Omental fat pad (tissue), 4 donors: Measurements from ENCODE around the gene MAPK14. TPM values are rescaled to one million over a fixed set of nuclear protein-coding genes. Genes with fewer than 3 reads are reported as not detected.

Experiments
- ATAC-seq: fragments of 150-250 bp; one replicate; pipeline ENCODE4 v1.9.1; 2016; ENCODE audit warnings: mild to moderate bottlenecking, moderate library complexity; ENCODE audit not compliant: low FRiP score
- DNase-seq: peaks from one replicate; pipeline ENCODE4 v3.0.0-alpha.2; 2019; ENCODE audit warnings: low spot score
- CTCF ChIP-seq, 3 donors: fragments of 450-650 bp; IDR thresholded peaks; one replicate each; pipeline ENCODE4 v1.5.1; 2016 to 2017; ENCODE audit warnings: antibody characterized with exemption in 3 of 3, mild to moderate bottlenecking in 3 of 3, moderate library complexity in 2 of 3
- total RNA-seq, 4 donors: library from RNA; depleted of rRNA; stranded (reverse); fragments of >200 nt; gene quantifications; one replicate each; pipeline ENCODE4 v1.1.0, GENCODE V29; 2016

Gene MAPK14
- total RNA-seq, 4 donors from 2014 or later: 91.9 to 133 (median 117) TPM

- ATAC-seq: no peak
- no peak for DNase-seq
- TF ChIP-seq CTCF (IDR thresholded peaks at IDR 0.05): no peak
These were observed 90.3 kb downstream of the MAPK14 start for GRCh38 chr6:36117658-36118549.

- TF ChIP-seq CTCF (IDR thresholded peaks at IDR 0.05): no peak
- DNase-seq (no peak), ATAC-seq (no peak)
These were observed 91.0 kb downstream of the MAPK14 start for GRCh38 chr6:36118550-36119107.

GRCh38 chr6:36119209-36119608 lies 91.6 kb downstream of the MAPK14 start:
- ATAC-seq (no peak), DNase-seq (no peak)
- no peak for TF ChIP-seq CTCF (IDR thresholded peaks at IDR 0.05)

GRCh38 chr6:36120018-36120417 lies 92.4 kb downstream of the MAPK14 start:
- TF ChIP-seq CTCF (IDR thresholded peaks at IDR 0.05): no peak
- ATAC-seq (no peak), DNase-seq (no peak)

- DNase-seq: no peak
- TF ChIP-seq CTCF (IDR thresholded peaks at IDR 0.05): no peak
- ATAC-seq: no peak
These were observed 92.9 kb downstream of the MAPK14 start for GRCh38 chr6:36120539-36120938.

- no peak for TF ChIP-seq CTCF (IDR thresholded peaks at IDR 0.05)
- DNase-seq (no peak), ATAC-seq (no peak)
These were observed 93.6 kb downstream of the MAPK14 start for GRCh38 chr6:36120979-36121786.
